Stimulated activated CD4-positive, alpha-beta T cell treated with anti-CD3 and anti-CD28 coated beads, TNF-alpha, amount 100 ng/mL, for 48 hours (primary cell): ENCODE measurements around the gene ZNF497.
"Not testable (repeated sequence)": the region's sequence is repeated elsewhere in the genome, so short reads cannot be mapped to it uniquely, and the experiment has no call there.

Source experiments
- DNase-seq, 3 donors: peaks; one replicate each; pipeline ENCODE4 v3.0.0-alpha.2; 2020; ENCODE audit warnings: low read depth in 3 of 3

ZNF497 gene

DNA sequence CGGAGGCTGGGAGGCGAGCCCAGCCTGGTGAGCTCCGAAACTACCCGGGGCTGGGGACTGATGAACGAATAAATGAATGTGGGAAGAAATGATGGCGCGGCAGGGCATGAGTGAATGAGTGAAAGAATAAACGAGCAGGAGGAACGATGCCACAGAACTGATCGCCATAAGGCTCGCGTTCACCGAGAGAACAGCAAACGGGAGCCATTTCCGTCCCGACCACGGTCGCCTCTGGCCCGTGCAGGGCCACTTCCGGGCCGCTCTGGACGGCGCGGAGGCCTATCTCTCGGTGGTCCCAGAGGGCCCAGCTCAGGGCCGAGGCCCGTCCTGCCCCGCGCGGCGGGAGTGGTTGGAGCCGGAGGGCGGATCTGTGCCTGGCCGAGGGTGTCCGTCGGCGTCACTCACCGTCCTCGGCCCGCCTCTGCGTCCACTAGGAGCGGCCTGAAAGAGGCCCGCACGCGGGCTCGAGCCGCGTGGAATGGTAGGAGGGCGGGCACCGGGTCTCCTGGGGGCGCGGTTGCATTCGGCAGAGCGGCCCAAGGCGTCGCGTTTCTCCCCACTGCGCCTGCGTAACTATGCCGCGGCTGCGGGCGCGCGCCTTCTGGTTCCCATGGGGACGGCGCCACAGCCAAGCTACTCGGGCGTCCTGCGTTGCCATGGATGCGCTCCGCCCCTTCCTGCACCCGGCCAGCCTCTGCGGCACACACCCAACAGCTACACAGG, at the start of gene ZNF497:
TSS of gene ZNF497 (minus strand) at position 480 of the 723 bp plus-strand sequence. CDS start 5,116 bp downstream, outside the sequence.
- peak; percentile 93 to 96 (median 95) for DNase-seq

DNA sequence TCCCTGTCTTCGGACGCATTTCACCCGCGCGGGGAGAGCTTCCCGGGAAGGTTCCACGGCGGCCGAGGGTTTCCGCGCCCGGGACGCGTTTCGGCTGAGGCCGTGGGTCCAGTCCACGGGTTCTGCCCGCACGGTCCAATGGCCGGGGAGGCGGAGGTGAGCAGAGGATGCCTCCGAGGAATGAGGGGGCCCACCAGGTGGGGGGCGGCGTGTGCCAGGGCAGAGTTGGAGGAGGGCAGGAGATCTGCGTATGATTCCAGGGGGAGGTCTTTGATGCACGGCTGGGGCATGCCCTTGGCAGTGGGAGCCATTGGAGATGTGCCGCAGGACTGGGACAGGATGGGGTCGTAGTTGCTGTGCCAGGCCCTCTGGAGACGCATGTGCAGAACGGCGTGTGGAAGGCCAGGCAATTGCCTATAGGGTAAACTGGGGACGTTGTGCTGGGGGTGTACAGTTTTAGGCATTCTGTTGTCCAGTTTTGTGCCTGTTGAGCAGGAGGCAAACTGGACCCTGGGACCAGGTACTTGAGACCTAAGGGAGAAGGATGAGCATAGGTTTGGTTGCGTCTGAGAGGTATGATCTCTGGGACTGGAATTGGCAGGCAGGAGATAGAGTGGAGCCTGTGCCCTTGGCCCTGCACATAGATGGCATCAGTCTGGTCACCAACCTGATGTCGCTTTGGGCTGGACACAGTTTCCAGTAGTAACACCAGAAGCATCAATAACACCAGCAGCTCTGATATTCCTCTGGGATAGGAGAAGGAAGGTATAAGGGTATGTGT, 46.6 kb upstream of the ZNF497 start:
- DNase-seq = no peak

DNA sequence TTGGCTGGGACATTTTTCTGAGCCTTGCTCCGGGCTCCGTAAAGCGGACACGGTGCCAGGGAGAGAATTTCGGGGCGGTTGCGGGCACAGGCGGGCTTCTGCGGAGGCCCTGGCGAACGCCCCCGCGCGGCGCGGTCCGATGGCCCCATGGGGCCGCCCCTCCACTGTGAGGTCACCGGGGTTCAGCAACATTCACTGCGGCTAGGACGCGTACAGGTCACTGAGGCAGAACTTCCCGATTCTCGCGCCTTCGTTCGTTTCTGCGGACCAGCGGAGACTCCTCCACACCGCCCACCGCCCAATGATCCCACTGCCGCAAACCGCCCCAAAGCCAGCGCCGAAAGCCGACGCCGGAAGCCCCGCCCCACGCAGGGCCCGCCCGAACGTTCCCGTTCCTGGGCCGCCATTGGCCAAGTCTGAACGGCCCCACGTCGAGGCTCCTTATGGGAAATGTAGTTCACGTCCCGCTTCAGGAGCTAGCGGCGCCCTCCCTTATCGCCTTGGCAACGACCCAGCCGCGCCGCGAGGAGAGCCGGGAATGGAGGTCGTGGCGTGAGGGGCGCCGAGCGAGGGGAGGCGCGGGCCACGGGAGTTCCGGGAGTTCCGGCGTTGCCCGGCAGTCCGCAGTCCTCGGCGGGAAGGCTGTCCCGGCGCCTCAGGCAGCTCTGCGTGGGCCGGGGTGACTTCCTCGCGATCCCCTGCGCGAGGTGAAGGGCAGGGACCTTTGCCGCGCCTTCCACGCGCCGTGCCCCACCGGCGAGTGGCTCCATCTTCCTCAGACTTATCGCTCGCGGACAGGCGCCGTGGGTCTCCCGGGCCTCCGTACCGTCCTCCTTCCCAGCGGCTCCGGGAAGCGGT, 45.8 kb upstream of the ZNF497 start, which contains the start of gene ZNF584:
TSS of gene ZNF584 (plus strand) at position 498 of the 858 bp plus-strand sequence. CDS start 499 bp downstream, outside the sequence.
- peak; percentile 90 to 92 (median 91) for DNase-seq

DNA sequence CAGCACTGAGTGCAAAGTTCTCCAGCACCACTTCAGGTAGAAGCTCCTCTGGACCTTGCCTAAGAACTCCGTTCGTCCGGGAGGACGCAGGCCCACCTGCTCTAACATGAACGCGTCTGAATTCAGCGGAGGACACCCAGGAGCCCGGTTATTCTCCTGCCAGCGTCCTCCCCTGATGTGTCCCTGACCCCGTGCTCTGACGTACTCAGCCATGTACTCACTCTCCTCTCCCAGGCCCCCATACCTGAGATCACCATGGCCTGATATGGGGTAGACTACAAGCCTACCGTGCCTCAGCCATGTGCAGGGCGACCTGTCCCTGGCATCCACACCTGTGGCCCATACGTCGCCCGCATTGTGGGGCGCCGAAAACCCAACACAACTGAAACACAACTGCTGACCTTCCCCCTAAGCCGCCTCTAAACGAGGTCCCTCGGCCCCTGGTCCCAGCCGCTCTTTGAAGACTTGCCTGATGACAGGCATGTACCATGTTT, 45.2 kb upstream of the ZNF497 start:
- no peak for DNase-seq

DNA sequence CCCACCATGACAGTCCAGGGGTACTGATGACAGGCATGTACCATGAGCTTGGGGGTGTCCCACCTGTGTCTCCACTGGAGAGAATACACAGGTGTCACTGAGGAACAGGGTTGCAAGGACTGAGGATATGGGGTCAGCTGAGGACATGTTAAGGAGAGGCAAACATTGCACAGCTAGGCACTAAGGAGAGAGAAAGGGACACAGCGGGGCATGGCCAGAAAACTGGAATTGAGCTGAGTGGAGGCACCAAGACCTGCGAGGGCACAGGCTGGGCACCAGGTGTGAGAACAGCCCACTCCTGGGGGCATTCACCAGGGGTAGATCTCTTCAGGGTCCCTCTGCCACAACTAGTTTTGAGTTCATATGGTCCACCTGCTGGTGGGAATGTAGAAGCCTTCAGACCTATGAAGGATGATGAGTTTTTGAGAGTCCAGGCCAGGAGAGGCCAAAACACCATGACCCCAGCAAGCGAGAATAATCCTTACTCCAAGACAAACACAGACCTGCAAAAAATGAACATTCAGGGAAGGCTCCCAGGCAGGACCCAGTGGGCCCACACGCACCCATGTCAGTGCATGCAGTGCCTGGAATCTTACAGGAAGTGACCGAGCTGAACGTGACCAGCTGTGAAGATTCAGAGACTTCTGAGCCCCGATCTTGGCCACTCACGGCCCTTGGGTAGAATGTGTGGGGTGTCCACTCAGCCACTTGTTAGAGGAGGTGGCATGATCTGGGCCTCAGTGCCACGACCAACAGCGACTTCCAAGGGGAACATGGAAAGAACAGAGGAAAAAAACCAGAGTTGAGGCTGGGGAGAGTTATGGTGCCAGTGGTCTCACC, 44.5 kb upstream of the ZNF497 start:
- DNase-seq = no peak

DNA sequence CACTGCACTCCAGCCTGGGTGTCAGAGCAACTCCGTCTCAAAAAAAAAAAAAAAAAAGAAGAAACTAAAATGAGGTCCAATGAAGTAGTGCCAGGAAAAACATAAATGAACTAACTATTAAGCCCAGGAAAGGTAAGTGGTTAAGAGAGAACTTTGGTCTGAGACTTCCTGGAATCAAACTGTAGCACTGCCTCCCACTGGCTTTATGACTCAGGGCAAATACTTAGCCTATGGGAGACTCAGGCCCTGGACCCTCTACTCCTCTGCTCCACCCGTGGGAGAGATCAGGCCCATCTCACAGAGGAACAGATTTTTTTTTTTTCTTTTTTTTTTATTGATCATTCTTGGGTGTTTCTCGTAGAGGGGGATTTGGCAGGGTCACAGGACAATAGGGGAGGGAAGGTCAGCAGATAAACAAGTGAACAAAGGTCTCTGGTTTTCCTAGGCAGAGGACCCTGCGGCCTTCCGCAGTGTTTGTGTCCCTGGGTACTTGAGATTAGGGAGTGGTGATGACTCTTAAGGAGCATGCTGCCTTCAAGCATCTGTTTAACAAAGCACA, 41.4 kb upstream of the ZNF497 start:
- DNase-seq = not testable (repeated sequence)

DNA sequence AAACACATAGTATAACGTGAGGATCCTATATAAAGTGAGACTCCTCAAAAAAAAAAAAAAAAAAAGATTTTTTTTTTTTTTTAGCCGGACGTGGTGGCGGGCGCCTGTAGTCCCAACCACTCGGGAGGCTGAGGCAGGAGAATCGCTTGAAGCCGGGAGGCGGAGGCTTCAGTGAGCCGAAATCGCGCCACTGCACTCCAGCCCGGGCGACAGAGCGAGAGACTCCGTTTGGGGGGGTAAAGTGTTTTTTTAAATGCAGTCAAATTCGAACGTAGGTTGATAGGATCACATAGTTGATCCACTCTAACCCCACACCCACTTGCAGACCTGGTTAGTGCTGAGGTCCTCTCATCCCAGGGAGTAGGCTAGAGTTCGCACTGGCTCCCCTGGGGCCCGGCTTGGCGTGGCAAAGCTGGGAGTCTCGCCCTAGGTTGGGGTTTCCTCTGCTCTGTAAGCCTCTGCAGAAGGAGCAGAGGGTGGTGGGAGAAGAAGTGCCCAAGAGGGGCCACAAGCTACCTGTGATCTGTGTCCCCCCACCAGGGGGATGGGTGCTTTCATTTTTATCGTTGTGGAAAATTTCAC, 39.4 kb upstream of the ZNF497 start:
- DNase-seq = no peak

DNA sequence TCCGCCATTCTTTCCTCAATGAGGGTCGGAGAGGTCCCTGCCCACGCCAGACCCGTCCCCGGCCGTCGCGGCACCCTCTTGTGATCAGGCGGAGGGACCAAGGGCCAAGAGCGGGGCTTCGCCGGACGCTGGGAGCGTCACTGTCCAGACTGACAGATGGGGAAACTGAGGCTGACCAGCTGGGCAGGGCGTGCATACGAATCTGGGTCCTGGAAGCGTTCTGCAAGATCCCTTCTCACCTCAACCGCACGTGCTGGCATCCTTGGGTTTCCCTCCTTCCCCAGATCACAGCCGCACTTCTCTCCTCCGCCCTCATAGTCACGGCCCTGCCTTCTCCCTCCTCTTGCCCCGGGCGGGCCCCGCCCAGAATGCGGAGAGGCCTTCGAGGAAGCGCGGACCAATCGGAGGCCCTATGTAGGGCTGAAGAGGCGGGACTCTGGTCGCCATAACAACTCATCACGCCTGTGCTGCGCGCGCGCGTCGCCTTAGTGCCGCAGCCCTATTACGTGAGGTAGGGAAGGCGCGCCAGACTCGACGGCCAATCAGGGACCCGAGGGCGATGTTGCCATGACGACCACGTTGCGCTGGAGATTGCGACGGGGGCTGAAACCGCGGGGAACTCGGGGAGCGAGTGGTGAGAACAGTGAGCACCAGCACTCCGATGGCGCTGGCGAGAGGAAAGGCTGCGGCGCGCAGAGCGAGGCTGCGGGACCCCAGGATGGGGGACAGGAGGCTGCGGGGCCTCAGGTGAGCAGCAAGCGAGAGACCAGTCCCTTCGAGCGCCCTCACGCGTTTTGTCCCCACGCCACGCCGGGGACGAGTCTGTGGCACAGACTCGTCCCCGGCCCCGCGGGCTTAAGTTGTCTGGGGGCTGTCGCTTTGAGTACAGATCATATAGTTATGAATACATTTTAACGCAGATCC, 38.6 kb upstream of the ZNF497 start:
- DNase-seq = peak; percentile 96 to 99 (median 98)

DNA sequence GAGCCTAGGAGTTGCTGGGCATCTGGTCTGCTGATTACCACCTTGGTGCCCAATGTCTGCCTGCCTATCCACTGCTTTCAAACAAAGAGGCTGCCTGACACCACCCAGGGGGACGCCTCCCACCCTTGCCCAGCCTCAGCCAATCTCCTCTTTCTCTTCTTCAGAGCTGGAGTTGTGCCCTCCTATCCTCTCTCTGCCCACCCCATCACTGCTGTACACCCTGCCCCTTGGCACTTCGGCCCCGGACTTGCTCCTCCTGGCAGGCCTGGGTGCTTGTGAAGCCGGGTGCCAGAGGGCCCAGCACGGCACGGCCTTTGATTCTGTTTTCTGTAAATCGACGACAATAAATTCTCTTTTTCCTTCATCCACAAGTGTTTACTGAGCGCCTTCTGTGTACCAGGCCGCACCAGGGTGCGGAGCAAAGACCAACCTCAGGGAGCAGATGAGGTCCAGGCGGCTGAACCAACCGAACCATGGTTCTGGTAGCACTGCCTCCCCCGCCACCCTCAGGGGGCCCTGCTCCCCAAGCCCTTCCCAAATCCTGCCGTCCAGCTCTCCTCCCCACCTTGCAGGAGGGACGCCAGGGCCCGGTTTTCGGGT, 37.9 kb upstream of the ZNF497 start:
- DNase-seq = no peak

DNA sequence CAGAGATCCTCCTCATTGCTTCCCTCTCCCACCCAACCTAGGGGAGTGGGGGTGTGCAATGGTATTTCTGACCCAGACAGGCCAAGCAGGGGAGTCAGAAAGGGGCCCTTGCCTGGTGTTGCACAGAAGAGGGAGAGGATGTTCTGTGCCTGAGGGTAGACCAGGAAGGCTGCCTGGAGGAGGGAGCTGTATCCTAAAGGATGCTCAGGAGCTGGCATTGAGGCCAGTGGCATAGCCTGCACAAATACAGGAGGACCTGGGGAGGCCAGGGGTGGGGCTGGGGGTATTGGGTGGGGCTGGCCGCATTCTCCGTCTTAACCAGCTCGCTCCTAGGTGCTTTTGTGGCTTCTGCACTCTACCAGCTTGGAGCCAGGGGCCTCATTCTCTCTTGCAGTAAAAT, 37.4 kb upstream of the ZNF497 start:
- DNase-seq = no peak

DNA sequence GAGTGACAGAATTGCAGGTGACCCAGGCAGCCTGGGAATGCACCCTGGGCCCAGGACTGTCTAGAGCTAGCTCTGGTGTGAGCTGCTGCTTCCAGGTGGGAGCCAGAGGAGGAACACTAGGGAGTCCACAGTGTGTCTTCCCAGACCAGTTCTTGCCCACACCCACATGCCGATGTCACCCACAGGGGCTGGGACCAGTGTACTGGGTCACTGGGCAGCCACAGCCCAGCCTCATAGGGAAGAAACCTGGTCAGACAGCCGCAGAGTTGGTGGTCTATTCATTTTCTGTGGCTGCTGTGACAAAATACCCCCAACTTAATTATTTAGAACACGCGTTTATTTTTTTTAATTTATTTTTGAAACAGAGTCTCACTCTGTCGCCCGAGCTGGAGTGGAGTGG, 36.0 kb upstream of the ZNF497 start:
- no peak for DNase-seq

DNA sequence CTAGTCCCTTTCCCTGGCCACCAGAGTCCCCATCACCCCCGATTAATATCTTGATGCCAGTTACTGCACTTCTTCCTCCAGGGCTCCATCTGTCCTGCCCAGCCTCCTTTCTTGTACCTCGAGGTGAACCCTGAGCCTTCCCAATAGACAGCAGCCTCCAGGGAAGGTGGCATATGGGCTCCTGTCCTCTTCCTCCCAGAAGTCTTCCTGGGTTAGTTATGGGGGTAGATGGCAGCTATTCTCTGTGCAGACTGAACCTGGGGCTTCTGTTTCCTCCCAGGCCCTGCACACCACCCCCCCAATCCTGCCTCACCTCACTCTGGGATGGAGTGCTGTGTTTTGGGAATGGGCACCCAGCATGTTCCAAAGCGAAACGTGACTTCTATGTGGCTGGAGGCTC, 35.5 kb upstream of the ZNF497 start:
- DNase-seq = no peak

DNA sequence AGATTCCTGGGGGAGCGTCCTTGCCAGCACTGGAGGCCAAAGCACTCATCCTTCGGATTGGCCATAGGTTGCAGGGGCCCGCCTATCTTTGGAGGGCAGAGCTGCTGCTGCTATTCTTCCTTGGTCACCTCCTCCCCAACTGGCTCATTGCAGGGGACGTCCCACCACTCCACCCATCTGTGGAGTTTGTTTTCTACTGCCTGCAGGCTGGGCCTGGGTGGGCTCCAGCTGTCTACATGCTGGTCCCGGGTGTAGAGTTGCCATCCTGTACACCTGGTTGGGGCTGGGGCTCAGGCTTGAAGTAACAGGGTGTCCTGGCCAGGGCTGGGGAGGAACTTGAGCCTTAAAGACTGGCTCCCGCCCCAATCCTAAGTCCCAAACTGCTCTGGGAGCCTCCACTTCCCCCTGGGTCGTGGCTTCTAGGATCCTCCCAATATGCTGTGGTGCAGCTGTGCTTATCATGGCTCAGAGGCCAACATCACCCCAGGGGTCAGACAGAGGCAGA, 35.0 kb upstream of the ZNF497 start:
- no peak for DNase-seq

DNA sequence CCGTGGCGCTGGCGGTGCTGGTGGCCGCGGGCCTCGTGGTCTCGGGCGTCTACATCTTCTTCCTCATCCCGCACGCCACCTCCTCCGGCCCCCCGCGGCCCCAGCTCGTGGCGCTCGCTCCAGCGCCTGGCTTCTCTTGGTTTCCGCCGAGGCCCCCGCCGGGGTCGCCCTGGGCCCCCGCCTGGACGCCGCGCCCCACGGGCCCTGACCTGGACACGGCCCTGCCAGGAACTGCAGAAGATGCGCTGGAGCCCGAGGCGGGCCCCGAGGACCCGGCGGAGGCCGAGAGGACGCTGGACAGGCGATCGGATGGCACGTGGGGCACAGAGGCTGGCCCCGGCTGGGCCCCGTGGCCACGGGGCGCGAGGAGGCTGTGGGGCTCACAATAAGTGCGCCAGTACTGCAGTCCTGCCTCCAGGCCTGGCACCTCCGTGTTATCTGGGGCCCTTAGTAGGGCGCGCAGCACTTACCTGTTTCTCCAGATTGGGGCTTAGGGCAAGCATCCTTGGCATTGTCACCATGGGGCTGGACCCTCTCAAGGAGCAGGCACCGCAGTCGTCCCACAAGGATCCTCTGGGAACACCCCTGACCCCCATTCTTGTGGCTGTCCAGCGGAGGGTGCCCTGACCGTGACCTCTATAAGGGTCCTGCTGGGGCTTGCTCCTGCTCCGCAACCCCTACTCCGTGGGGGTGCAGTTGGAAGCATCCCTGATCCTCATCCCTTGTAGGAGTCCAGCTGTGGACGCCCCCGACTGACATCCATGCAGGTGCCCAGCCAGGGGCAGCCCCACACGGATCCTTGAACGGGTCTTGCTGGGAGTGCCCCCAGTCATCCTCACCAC, 34.4 kb upstream of the ZNF497 start:
- DNase-seq = no peak

DNA sequence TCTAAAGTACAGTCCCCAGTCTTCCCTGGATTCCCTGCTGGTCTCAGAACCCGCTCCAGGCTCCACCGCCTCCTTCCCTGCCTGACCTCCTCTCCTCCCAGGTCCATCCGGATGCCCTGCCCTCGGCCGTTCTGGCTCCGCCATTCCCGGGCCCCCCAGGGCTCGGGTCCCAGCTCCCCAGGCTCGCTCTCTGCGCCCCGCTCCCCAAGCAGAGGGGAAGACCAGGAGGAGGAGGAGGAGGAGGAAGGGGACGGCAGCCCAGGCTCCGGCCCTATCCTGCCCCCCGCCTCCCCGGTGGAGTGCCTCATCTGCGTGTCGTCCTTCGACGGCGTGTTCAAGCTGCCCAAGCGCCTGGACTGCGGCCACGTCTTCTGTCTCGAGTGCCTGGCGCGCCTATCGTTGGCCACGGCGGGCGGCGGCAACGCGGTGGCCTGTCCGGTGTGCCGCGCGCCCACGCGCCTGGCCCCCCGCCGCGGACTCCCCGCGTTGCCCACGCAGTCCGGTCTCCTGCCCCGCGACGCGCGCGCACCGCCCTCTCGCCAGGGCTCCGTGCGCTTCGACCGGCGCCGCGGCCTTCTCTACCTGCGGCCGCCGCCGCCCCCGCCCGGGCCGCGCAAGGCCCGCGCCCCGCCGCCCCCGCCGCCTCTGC, 33.6 kb upstream of the ZNF497 start:
- DNase-seq = no peak

DNA sequence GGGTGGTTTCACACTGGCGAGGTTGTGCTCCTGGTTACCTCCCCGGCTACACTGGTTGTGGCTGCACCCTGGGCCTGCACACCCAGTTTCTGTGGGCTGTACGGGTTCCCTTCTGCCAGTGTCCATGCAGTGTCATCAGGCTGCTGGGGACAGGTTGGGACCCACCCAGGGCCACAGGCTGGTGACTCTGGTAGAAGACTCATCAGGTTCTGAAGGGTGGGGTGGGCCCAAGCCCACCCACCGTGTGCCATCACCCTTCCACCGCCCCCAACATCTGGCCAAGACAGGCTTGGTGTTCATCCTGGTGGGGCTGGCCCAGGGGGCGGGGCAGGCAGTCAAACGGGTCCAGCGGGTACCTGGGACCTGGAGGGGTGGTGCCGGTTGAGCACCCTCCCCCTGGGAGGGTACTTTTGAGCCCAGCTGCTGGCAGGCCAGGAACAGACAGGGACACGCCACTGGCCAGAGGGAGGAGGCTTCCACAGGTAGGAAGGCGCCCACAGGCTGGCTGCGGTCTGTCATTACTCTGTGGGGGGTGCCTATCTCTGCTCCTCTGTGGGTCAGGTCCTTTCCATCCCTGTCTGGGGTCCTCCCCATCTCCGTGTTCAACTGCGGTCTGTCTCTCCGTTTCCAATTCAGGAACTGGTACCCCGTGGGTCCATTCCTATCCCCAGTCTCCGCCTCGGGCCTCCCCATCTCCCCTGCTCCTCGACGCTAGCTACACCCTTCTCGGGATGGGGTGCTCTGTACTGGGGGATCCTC, 32.8 kb upstream of the ZNF497 start, which contains the start of gene RNF225:
TSS of gene RNF225 (plus strand) at position 437 of the 759 bp plus-strand sequence. CDS start 434 bp downstream, outside the sequence.
- DNase-seq = no peak
